SH-SY5Y (cell line): ENCODE data around the gene DOCK10.

Experiments used
- GATA2 ChIP-seq: IDR thresholded peaks from 2 replicates; pipeline ENCODE4 v1.6.1; 2011; ENCODE audit warnings: mild to moderate bottlenecking, low read depth, low read length
- GATA3 ChIP-seq: IDR thresholded peaks from 2 replicates; pipeline ENCODE4 v1.6.1; 2011; ENCODE audit warnings: low read depth, mild to moderate bottlenecking, low read length, moderate library complexity

DNA sequence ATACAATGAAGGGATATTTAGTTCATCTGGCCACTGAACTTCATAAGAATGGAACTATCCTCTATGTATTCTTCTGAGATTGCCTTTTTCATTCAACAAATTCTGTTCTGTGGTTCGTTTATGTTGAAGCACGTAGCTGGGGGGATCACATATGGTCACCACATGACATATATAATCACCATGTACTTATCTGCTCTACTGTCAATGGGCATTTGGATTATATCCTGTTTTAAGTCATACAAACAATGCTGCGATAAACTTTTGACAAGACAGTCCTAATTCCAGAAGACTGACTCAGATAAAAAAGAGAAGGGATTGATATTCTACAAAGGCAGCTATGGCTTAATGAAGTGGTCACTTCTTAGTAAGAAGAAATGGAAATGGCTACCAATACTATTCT is 210.1 kb downstream of the DOCK10 start:
- TF ChIP-seq GATA2 = no peak; the same call in 1 of the 2 replicates
- peak; percentile 61 for TF ChIP-seq GATA3
